ENCODE results near the gene SPOCK1. TPM values are rescaled to one million over a fixed set of nuclear protein-coding genes. Genes with fewer than 3 reads are reported as not detected.

Gene SPOCK1
- total and polyA plus RNA-seq, 2 experiments from 2014 or later, result 8.2 to 10.5 TPM

DNA sequence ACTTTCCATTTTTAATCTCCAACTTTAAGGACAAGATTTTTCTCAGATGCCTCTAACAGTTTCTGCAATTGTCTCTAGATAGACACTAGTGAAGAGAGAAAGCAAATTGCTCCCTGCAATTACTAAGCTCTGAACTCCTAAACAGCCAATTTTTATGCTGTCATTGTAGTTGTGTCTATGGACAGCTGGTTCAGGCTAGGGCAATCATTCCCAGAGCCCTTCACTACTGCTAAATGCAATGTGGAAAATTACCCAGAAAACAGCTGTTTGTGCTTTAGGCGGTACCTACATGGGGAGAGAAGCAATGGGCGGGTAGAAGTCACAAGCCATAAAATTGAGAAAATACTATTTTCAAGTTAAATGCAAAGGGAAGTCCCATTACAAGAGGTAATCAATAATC lies 211.6 kb downstream of the SPOCK1 start:
- ATAC-seq, result no peak
- Mint-ChIP-seq H3K36me3 (ENCODE audit: low read depth) (no peaks in the 10 kb centered on the region), H3K27me3 (ENCODE audit: insufficient read depth, low read depth, poor library complexity) (peaks cover 3% of the 10 kb centered on the region), H3K9me3 (no peaks in the 10 kb centered on the region; the same call in 2 of the 3 replicates), H3K4me3 (no peak overlapping the region), H3K4me1 (peaks cover 2% of the 10 kb centered on the region; the same call in 1 of the 3 replicates), H3K27ac (no peak overlapping the region)
- TF ChIP-seq CREB1 (CRISPR knock-in tag; IDR thresholded peaks at IDR 0.05; ENCODE audit: low read depth) (no peak), ZNF462 (CRISPR knock-in tag; IDR thresholded peaks at IDR 0.05) (no peak), POLR2AphosphoS5 (IDR thresholded peaks at IDR 0.05; ENCODE audit: low read depth) (no peak), CTCF (conservative IDR thresholded peaks at IDR 0.05; ENCODE audit: low read depth in 2 of 2) (no peak), ZNF114 (CRISPR knock-in tag; IDR thresholded peaks at IDR 0.05) (no peak), NANOG (IDR thresholded peaks at IDR 0.05; ENCODE audit: borderline replicate concordance) (no peak), EZH2phosphoT487 (IDR thresholded peaks at IDR 0.05; ENCODE audit: unreplicated experiment) (no peak), STAT1 (IDR thresholded peaks at IDR 0.05; ENCODE audit: unreplicated experiment) (no peak), EZH2 (IDR thresholded peaks at IDR 0.05; ENCODE audit: low read depth, unreplicated experiment) (no peak), ZNF331 (CRISPR knock-in tag; IDR thresholded peaks at IDR 0.05; ENCODE audit: low read depth) (no peak)
- TF ChIP-seq, protein P1, sequence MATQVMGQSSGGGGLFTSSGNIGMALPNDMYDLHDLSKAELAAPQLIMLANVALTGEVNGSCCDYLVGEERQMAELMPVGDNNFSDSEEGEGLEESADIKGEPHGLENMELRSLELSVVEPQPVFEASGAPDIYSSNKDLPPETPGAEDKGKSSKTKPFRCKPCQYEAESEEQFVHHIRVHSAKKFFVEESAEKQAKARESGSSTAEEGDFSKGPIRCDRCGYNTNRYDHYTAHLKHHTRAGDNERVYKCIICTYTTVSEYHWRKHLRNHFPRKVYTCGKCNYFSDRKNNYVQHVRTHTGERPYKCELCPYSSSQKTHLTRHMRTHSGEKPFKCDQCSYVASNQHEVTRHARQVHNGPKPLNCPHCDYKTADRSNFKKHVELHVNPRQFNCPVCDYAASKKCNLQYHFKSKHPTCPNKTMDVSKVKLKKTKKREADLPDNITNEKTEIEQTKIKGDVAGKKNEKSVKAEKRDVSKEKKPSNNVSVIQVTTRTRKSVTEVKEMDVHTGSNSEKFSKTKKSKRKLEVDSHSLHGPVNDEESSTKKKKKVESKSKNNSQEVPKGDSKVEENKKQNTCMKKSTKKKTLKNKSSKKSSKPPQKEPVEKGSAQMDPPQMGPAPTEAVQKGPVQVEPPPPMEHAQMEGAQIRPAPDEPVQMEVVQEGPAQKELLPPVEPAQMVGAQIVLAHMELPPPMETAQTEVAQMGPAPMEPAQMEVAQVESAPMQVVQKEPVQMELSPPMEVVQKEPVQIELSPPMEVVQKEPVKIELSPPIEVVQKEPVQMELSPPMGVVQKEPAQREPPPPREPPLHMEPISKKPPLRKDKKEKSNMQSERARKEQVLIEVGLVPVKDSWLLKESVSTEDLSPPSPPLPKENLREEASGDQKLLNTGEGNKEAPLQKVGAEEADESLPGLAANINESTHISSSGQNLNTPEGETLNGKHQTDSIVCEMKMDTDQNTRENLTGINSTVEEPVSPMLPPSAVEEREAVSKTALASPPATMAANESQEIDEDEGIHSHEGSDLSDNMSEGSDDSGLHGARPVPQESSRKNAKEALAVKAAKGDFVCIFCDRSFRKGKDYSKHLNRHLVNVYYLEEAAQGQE (IDR thresholded peaks at IDR 0.05; ENCODE audit: unreplicated experiment), result no peak
- Histone ChIP-seq H4K20me1 (replicated peaks; ENCODE audit: insufficient read depth) (no peaks in the 10 kb centered on the region), H3F3A (replicated peaks; ENCODE audit: low read depth) (no peaks in the 10 kb centered on the region), H3K4me3 (no peak overlapping the region), H3K27ac (ENCODE audit: low read depth) (no peak overlapping the region), H3K9me2 (ENCODE audit: insufficient read depth) (peaks cover 7% of the 10 kb centered on the region; the same call in 1 of the 2 replicates), H3K36me3 (ENCODE audit: insufficient read depth) (no peaks in the 10 kb centered on the region), H3K79me2 (replicated peaks; ENCODE audit: insufficient read depth) (no peaks in the 10 kb centered on the region), H3K27me3 (ENCODE audit: insufficient read depth) (no peaks in the 10 kb centered on the region), H3K4me1 (ENCODE audit: insufficient read depth) (no peaks in the 10 kb centered on the region), H3K4me2 (no peak overlapping the region), H2AFZ (no peak overlapping the region)
- DNase-seq (ENCODE audit: low spot score), result no peak

Measured in GM23338 (cell line).